Mucosa of descending colon (tissue), 3 donors: ENCODE results near the gene PRKAA1. TPM values are rescaled to one million over a fixed set of nuclear protein-coding genes. Genes with fewer than 3 reads are reported as not detected.
"Not testable (repeated sequence)": the region's sequence is repeated elsewhere in the genome, so short reads cannot be mapped to it uniquely, and the experiment has no call there.

ENCODE experiments used
- ATAC-seq: fragments of 200-7000 bp; cut with Tn5 transposase; one replicate; pipeline ENCODE4 v1.9.1; 2020; ENCODE audit warnings: mild to moderate bottlenecking, moderate library complexity
- DNase-seq, 3 donors: peaks; one replicate each; pipeline ENCODE4 v3.0.0-alpha.2; 2020
- H3K36me3 ChIP-seq: fragments of 200-600 bp; one replicate; pipeline ENCODE4 v1.8.0; 2021; ENCODE audit warnings: low read depth, mild to moderate bottlenecking
- H3K4me1 ChIP-seq: fragments of 200-600 bp; one replicate; pipeline ENCODE4 v1.8.0; 2021; ENCODE audit warnings: low read depth, mild to moderate bottlenecking
- H3K4me3 ChIP-seq: fragments of 200-600 bp; one replicate; pipeline ENCODE4 v1.8.0; 2021; ENCODE audit warnings: mild to moderate bottlenecking
- H3K9me3 ChIP-seq: fragments of 200-600 bp; one replicate; pipeline ENCODE4 v1.8.0; 2021; ENCODE audit warnings: mild to moderate bottlenecking
- intact Hi-C, 2 donors: fragments of 100-400 bp; cut with DNase I in 1 of 2; cut with micrococcal nuclease in 1 of 2; formaldehyde crosslinking; loops; one replicate each; pipeline versions ENCODE4 v1.11.0 to v1.11.1; 2022; cut with DNase I, micrococcal nuclease
- total RNA-seq, 3 donors: library from RNA; stranded (reverse); fragmentation: NEBNext Ultra II Directional in 2 of 3; extraction: Animal tissue kit (Norgen Biotek cat#: 25700) in 2 of 3; gene quantifications; one replicate each; pipeline versions ENCODE4 v1.2.1 to v1.2.4, GENCODE V29; 2021 to 2023
- TF ChIP-seq, protein P1 (sequence below): fragments of 200-600 bp; IDR thresholded peaks from one replicate; pipeline ENCODE4 v1.8.0; 2022; ENCODE audit warnings: antibody characterized with exemption, mild to moderate bottlenecking
- donor health status: DM: no; HTN: no; CAD: no; lungs with moderate emphysema.
- donor health status: DM: no; HTN: no; CAD: no.
- donor health status: DM: no; HTN: yes; CAD: no.

The PRKAA1 gene
- total RNA-seq, 3 donors from 2014 or later: 89.7 to 111 (median 97.9) TPM

DNA sequence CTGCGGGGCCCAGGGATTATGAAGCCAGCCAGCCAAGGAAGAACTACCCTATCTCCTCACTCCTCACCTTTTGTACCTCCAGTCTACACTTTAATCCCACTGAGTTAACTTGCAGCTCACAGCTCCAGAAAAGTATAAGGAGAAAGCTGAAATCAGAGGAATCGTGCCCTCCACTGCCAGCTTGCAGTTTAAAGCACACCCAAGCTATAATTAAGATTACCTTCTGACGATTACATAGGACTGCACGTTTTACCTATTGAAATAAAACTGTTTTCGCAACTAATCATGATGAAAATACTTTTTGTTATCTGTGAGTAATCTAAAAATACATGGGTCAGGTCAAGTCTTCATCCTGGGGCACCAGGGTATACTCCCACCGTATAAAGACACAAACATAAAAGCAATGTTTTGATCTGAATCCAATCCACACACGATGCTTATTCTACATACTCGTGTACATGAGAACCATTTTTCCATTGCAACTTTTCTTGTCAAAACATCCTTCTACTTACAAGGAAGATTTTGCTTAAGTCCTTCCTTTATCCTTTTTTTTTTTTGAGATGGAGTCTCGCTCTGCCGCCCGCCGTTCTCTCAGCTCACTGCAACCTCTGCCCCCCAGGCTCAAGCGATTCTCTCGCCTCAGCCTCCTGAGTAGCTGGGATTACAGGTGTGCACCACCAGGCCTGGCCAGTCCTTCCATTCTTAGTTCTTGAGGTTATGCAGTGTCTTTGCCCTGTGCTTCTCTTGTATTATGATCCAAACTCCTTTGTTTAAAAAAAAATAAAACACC is 29.2 kb upstream of the PRKAA1 start:
- TF ChIP-seq, protein P1, sequence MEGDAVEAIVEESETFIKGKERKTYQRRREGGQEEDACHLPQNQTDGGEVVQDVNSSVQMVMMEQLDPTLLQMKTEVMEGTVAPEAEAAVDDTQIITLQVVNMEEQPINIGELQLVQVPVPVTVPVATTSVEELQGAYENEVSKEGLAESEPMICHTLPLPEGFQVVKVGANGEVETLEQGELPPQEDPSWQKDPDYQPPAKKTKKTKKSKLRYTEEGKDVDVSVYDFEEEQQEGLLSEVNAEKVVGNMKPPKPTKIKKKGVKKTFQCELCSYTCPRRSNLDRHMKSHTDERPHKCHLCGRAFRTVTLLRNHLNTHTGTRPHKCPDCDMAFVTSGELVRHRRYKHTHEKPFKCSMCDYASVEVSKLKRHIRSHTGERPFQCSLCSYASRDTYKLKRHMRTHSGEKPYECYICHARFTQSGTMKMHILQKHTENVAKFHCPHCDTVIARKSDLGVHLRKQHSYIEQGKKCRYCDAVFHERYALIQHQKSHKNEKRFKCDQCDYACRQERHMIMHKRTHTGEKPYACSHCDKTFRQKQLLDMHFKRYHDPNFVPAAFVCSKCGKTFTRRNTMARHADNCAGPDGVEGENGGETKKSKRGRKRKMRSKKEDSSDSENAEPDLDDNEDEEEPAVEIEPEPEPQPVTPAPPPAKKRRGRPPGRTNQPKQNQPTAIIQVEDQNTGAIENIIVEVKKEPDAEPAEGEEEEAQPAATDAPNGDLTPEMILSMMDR: no peak
- H3K36me3 ChIP-seq: peaks cover 10% of the 10 kb centered on the region

DNA sequence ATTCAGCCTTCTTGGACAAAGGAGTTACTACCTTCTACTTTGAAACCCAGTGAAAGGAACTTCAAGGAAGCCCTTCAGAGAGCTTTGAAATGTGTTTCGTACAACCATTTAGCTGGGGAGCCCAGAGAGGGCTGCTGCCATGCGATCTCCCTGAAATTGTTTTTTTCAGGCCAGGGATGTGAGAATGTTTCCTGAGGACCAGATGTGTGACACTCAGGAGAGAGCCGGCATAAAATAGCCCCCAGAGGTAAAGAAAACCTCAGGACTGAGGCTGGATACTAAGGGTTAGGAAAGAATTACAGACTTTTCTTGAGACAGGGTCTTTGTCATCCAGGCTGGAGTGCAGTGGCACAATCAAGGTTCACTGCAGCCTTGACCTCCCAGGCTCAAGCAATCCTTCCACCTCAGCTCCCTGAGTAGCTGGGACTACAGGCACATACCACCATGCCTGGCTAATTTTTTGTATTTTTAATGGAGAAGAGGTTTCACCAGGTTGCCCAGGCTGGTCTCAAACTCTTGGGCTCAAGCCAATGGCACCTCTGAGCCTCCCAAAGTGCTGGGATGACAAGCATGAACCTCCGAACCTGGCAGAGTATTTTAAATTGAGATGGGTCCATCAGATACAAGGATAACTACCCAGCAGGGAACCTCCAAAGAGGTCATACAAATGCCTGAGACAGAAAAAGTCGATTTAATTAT is 28.5 kb upstream of the PRKAA1 start:
- Histone ChIP-seq H3K9me3 (no peaks in the 10 kb centered on the region), H3K36me3 (peaks cover 10% of the 10 kb centered on the region), H3K4me1 (no peaks in the 10 kb centered on the region), H3K4me3 (no peak overlapping the region)
- DNase-seq (no peak), ATAC-seq (no peak)
- TF ChIP-seq, protein P1: no peak
- intact Hi-C loops: no loop called here

More for the DNA sequence above, 29.2 kb upstream of the PRKAA1 start:
- intact Hi-C loops: no loop called here
- Histone ChIP-seq H3K4me1 (no peaks in the 10 kb centered on the region), H3K9me3 (no peaks in the 10 kb centered on the region), H3K4me3 (no peak overlapping the region)
- ATAC-seq (no peak), DNase-seq (no peak)

DNA sequence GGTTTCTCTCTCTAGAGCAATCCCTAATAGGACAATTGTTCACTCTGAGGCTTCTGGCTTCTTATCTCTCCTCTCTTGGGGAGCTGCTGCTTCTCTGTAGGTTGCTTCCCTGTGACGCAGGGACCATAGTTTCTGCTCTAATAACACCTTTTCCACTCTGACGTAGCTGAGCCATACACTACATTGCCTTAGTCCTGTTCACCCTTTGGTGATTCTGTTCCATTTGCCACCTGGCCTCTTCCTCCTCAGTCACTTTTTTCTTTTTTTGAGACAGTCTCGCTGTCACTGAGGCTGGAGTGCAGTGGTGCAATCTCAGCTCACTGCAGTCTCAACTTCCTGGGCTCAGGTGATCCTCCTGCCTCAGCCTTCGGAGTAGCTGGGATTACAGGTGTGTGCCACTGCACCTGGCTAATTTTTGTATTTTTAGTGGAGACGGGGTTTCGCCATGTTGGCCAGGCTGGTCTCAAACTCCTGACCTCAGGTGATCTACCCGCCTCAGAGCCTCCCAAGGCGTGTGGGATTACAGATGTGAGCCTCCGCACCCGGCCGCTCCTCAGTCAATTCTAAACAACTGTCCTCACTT is 27.4 kb upstream of the PRKAA1 start:
- H3K9me3 ChIP-seq, H3K36me3 ChIP-seq, DNase-seq, ATAC-seq, intact Hi-C loops, H3K4me1 ChIP-seq, H3K4me3 ChIP-seq: not testable (repeated sequence)

DNA sequence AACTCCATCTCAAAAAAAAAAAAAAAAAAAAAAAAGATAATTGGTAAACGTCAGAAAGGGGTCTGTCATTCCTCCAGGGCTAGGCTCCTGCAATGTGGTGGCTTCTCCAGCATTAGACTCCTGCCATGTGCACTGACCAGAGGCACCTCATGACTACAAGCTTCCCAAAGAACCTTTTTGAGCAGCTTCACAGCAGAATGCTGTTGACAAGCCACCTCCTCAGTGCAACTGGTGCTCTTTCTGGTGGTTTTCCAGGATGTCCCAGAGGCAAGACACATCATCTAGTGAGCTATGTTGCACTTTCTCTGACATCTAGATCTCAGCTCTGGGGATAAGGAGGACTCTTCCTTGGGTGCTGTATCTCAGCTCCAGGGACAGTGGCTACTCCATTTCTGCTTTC is 25.3 kb upstream of the PRKAA1 start:
- intact Hi-C loops: no loop called here
- ATAC-seq: no peak
- H3K36me3 ChIP-seq: no peaks in the 10 kb centered on the region

DNA sequence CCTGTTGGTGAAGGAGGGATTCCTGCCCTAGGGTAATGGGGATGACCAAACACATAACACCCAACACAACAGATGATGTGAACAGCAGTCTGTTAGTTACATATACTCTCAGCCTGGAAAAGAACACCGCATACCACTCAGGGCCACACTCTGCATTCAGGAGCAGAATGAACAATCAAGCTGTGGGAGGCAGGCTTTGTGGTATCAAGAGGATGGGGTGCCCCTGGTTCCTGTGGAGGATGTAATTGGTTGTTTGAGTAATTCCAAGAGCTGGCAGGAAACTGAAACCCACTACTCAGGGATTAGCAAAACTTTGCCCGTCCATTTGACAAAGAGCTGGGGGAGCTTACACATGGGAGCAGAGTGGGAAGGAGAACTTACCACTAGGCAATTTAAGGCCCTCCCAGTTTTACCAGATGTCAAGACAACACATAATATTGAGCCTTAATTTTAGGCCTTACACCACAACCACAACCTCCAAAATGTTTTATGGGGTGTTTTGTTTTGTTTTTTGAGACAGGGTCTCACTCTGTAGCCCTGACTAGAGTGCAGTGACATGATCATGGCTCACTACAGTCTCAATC is 15.6 kb upstream of the PRKAA1 start:
- no peak overlapping the region for H3K4me3 ChIP-seq
- TF ChIP-seq, protein P1: no peak
- no peaks in the 10 kb centered on the region for H3K36me3 ChIP-seq
- no peaks in the 10 kb centered on the region for H3K4me1 ChIP-seq
- ATAC-seq (no peak), DNase-seq (no peak)
- H3K9me3 ChIP-seq: no peaks in the 10 kb centered on the region
- intact Hi-C loops: no loop called here

More for the DNA sequence above, 25.3 kb upstream of the PRKAA1 start:
- H3K4me3 ChIP-seq: no peak overlapping the region
- TF ChIP-seq, protein P1: no peak
- DNase-seq: no peak
- no peaks in the 10 kb centered on the region for H3K4me1 ChIP-seq
- no peaks in the 10 kb centered on the region for H3K9me3 ChIP-seq
